Ovary (tissue), 3 donors: Measurements from ENCODE around the gene THSD4.

Experiments used
- CTCF ChIP-seq, 3 donors: fragments of 450-650 bp in 2 of 3; fragments of 200-600 bp in 1 of 3; IDR thresholded peaks; one replicate each; pipeline versions ENCODE4 v1.5.1 to v1.8.0; 2016 to 2022; ENCODE audit warnings: antibody characterized with exemption in 3 of 3, mild to moderate bottlenecking in 1 of 3
- POLR2A ChIP-seq: fragments of 450-650 bp; IDR thresholded peaks from one replicate; pipeline ENCODE4 v1.6.1; 2017; ENCODE audit warnings: antibody characterized with exemption, mild to moderate bottlenecking, moderate library complexity
- donor health status: DM: no; HTN: no; CAD: no.

- no peak for TF ChIP-seq CTCF (IDR thresholded peaks at IDR 0.05)
- TF ChIP-seq POLR2A, result no peak
Measured at GRCh38 chr15:71262599-71262998, 147.3 kb downstream of the THSD4 start.
